GM23248 (cell line): ENCODE measurements around the gene TAF11L9. TPM values are rescaled to one million over a fixed set of nuclear protein-coding genes. Genes with fewer than 3 reads are reported as not detected.
"Not testable (repeated sequence)": the region's sequence is repeated elsewhere in the genome, so short reads cannot be mapped to it uniquely, and the experiment has no call there.

Experiments
- DNase-seq: peaks from one replicate; pipeline ENCODE4 v3.0.0-alpha.2; 2015
- H2AFZ ChIP-seq: fragments of 200-600 bp; sonication (generic); 2 replicates; pipeline ENCODE4 v1.6.1; 2016; ENCODE audit warnings: antibody characterized with exemption
- H3F3A ChIP-seq: fragments of 200-600 bp; sonication (generic); 2 replicates; pipeline ENCODE4 v1.6.1; 2016; ENCODE audit warnings: mild to moderate bottlenecking, antibody characterized with exemption, mixed run types; ENCODE audit not compliant: insufficient read depth
- H3K27ac ChIP-seq: fragments of 200-600 bp; sonication (generic); 2 replicates; pipeline ENCODE4 v1.5.1; 2016; ENCODE audit warnings: mild to moderate bottlenecking
- H3K27me3 ChIP-seq: fragments of 200-600 bp; sonication (generic); replicated peaks from 2 replicates; pipeline ENCODE4 v1.6.1; 2016; ENCODE audit warnings: mild to moderate bottlenecking; ENCODE audit not compliant: insufficient read depth
- H3K36me3 ChIP-seq: fragments of 200-600 bp; sonication (generic); 2 replicates; pipeline ENCODE4 v1.6.1; 2016; ENCODE audit warnings: low read depth, mild to moderate bottlenecking
- H3K4me1 ChIP-seq: fragments of 200-600 bp; sonication (generic); 2 replicates; pipeline ENCODE4 v1.6.1; 2016; ENCODE audit warnings: mild to moderate bottlenecking; ENCODE audit not compliant: insufficient read depth
- H3K4me2 ChIP-seq: fragments of 200-600 bp; sonication (generic); one replicate; pipeline ENCODE4 v1.6.1; 2016; ENCODE audit warnings: mild to moderate bottlenecking; ENCODE audit not compliant: unreplicated experiment
- H3K4me3 ChIP-seq: fragments of 200-600 bp; sonication (generic); 2 replicates; pipeline ENCODE4 v1.5.1; 2016; ENCODE audit warnings: mild to moderate bottlenecking
- H3K79me2 ChIP-seq: fragments of 200-600 bp; sonication (generic); 2 replicates; pipeline ENCODE4 v1.6.1; 2016; ENCODE audit warnings: mild to moderate bottlenecking; ENCODE audit not compliant: insufficient read depth
- H3K9ac ChIP-seq: fragments of 200-600 bp; sonication (generic); 2 replicates; pipeline ENCODE4 v1.6.1; 2016; ENCODE audit warnings: mild to moderate bottlenecking
- H3K9me2 ChIP-seq: fragments of 200-600 bp; sonication (generic); 2 replicates; pipeline ENCODE4 v1.6.1; 2016; ENCODE audit warnings: mixed run types, mild to moderate bottlenecking, moderate library complexity; ENCODE audit not compliant: insufficient read depth
- H3K9me3 ChIP-seq: fragments of 200-600 bp; sonication (generic); one replicate; pipeline ENCODE4 v1.6.1; 2017; ENCODE audit warnings: low read depth
- H4K20me1 ChIP-seq: fragments of 200-600 bp; sonication (generic); 2 replicates; pipeline ENCODE4 v1.6.0; 2016; ENCODE audit not compliant: insufficient read depth
- WGBS, 2 experiments: methylation state at CpG; one replicate each; pipeline ENCODE4 v1.1.6; 2015 to 2017; ENCODE audit warnings: low lambda C conversion rate in 2 of 2, low coverage in 1 of 2; ENCODE audit errors: missing lambda C conversion rate in 2 of 2; 5-methylcytosine and 5-hydroxymethylcytosine counted together
- in situ Hi-C: fragments of 300-500 bp; cut with MboI; formaldehyde crosslinking; loops from 2 replicates; pipeline ENCODE4 v1.15.0; 2020
- polyA plus RNA-seq: library from polyadenylated mRNA; unstranded; fragments of >200 nt; fragmentation: Nextera tagmentation; extraction: Ambion mirVana; gene quantifications from 2 replicates; pipeline ENCODE4 v1.2.1, GENCODE V29; 2016
- small RNA-seq: library from RNA; depleted of rRNA; stranded (forward); fragments of <200 nt; gene quantifications from one replicate; pipeline ENCODE3, GENCODE V24; 2014; ENCODE audit warnings: low read depth, low replicate concordance
- total RNA-seq: library from RNA; depleted of rRNA; stranded (reverse); fragments of >200 nt; shearing (Covaris generic); gene quantifications from 2 replicates; pipeline ENCODE4 v1.2.3, GENCODE V29; 2014; rRNA removed

The TAF11L9 gene
- total and polyA plus RNA-seq, 2 experiments from 2014 or later: not detected

DNA sequence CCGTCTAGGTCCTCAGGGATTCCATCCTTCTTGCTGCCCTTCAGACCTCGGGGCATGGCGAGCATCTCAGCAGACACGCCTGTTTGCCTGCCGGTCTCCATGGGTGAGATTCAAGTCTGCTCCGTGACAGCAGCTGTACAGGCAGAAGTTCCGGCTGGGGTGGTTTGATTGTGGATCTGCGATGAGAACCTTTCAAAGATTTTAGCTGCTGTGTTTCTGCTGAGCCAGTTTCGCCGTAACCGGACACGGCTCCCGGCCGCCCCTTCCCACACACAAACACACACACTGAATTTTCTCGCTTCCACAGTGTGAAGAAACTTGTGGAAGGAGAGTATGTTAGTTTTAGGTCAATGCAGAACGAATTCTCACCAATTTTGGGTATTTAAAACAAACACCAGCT is 3.3 kb downstream of the TAF11L9 start, which contains the start of gene TAF11L8:
TAF11L8 (minus strand) TSS at position 101 of the 400 bp plus-strand sequence.
- in situ Hi-C loops, H4K20me1 ChIP-seq, H3K27ac ChIP-seq, H3K9me2 ChIP-seq, H3K9ac ChIP-seq, H3K4me2 ChIP-seq, H3K27me3 ChIP-seq, DNase-seq, H3K9me3 ChIP-seq, H3K79me2 ChIP-seq, H3K4me3 ChIP-seq, H3K36me3 ChIP-seq, H3F3A ChIP-seq, H2AFZ ChIP-seq, H3K4me1 ChIP-seq: not testable (repeated sequence)
- no CpG with 5 or more reads among the region's 16 CpGs for WGBS, 2 experiments

DNA sequence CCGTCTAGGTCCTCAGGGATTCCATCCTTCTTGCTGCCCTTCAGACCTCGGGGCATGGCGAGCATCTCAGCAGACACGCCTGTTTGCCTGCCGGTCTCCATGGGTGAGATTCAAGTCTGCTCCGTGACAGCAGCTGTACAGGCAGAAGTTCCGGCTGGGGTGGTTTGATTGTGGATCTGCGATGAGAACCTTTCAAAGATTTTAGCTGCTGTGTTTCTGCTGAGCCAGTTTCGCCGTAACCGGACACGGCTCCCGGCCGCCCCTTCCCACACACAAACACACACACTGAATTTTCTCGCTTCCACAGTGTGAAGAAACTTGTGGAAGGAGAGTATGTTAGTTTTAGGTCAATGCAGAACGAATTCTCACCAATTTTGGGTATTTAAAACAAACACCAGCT is 8.5 kb downstream of the TAF11L9 start, which contains the start of gene TAF11L7:
TAF11L7 (minus strand) TSS at position 101 of the 400 bp plus-strand sequence.
- H3K4me1 ChIP-seq, H3K36me3 ChIP-seq, H3F3A ChIP-seq, DNase-seq, H2AFZ ChIP-seq, H4K20me1 ChIP-seq, H3K4me3 ChIP-seq, H3K9me3 ChIP-seq, H3K27ac ChIP-seq, H3K9me2 ChIP-seq, H3K79me2 ChIP-seq, H3K27me3 ChIP-seq, H3K4me2 ChIP-seq, in situ Hi-C loops, H3K9ac ChIP-seq: not testable (repeated sequence)
- no CpG with 5 or more reads among the region's 16 CpGs for WGBS, 2 experiments

Small RNA genes within 50 kb of the gene (small RNA-seq; reads per million reads assigned to genes)
- gene AC233724.3: not detected
- not detected for gene AC233724.4
- gene AC233724.6: not detected
- not detected for gene AC233724.7

Other genes starting within 250 kb of the TAF11L9 start
- gene TAF11L2, start 96.2 kb downstream of the TAF11L9 start, total RNA-seq: not detected in 2 replicates
- not detected in 2 replicates for gene TAF11L2, start 96.2 kb downstream of the TAF11L9 start, polyA plus RNA-seq
- not detected in 2 replicates for gene TAF11L3, start 76.0 kb downstream of the TAF11L9 start, total RNA-seq
- not detected in 2 replicates for gene TAF11L3, start 76.0 kb downstream of the TAF11L9 start, polyA plus RNA-seq
- gene TAF11L4, start 72.6 kb downstream of the TAF11L9 start, total RNA-seq: not detected in 2 replicates
- not detected in 2 replicates for gene TAF11L4, start 72.6 kb downstream of the TAF11L9 start, polyA plus RNA-seq
- not detected in 2 replicates for gene TAF11L5, start 69.2 kb downstream of the TAF11L9 start, total RNA-seq
- gene TAF11L5, start 69.2 kb downstream of the TAF11L9 start, polyA plus RNA-seq: not detected in 2 replicates
- gene TAF11L6, start 65.7 kb downstream of the TAF11L9 start, total RNA-seq: not detected in 2 replicates
- not detected in 2 replicates for gene TAF11L6, start 65.7 kb downstream of the TAF11L9 start, polyA plus RNA-seq
- gene TAF11L7, start 8.6 kb downstream of the TAF11L9 start, total RNA-seq: not detected in 2 replicates
- not detected in 2 replicates for gene TAF11L7, start 8.6 kb downstream of the TAF11L9 start, polyA plus RNA-seq
- gene TAF11L8, start 3.4 kb downstream of the TAF11L9 start, total RNA-seq: not detected in 2 replicates
- gene TAF11L8, start 3.4 kb downstream of the TAF11L9 start, polyA plus RNA-seq: not detected in 2 replicates
- gene TAF11L10, start 3.4 kb upstream of the TAF11L9 start, total RNA-seq: not detected in 2 replicates
- not detected in 2 replicates for gene TAF11L10, start 3.4 kb upstream of the TAF11L9 start, polyA plus RNA-seq
- not detected in 2 replicates for gene TAF11L11, start 9.8 kb upstream of the TAF11L9 start, total RNA-seq
- gene TAF11L11, start 9.8 kb upstream of the TAF11L9 start, polyA plus RNA-seq: not detected in 2 replicates
- gene TAF11L12, start 16.0 kb upstream of the TAF11L9 start, total RNA-seq: not detected in 2 replicates
- gene TAF11L12, start 16.0 kb upstream of the TAF11L9 start, polyA plus RNA-seq: not detected in 2 replicates
- gene TAF11L13, start 37.7 kb upstream of the TAF11L9 start, total RNA-seq: not detected in 2 replicates
- gene TAF11L13, start 37.7 kb upstream of the TAF11L9 start, polyA plus RNA-seq: not detected in 2 replicates
- gene TAF11L14, start 40.1 kb upstream of the TAF11L9 start, total RNA-seq: not detected in 2 replicates
- not detected in 2 replicates for gene TAF11L14, start 40.1 kb upstream of the TAF11L9 start, polyA plus RNA-seq